ENCODE data around the gene PRSS8. TPM values are rescaled to one million over a fixed set of nuclear protein-coding genes. Genes with fewer than 3 reads are reported as not detected.
"Not testable (repeated sequence)": the region's sequence is repeated elsewhere in the genome, so short reads cannot be mapped to it uniquely, and the experiment has no call there.

PRSS8 gene
- total and polyA plus RNA-seq, 2 donors from 2014 or later = 64.6 to 187 TPM

GRCh38 chr16:31138621-31139578 lies 3.4 kb upstream of the PRSS8 start:
- intact Hi-C loops (cut with DNase I) = no loop called here
- Histone ChIP-seq H3K27me3 (ENCODE audit: control insufficient read depth, insufficient read depth, low read length) (no peaks in the 10 kb centered on the region), H3K9me3 (ENCODE audit: control insufficient read depth in 2 of 3, insufficient read depth in 1 of 3, low read length in 3 of 3) (no peaks in the 10 kb centered on the region), H3K27ac (ENCODE audit: low read depth in 2 of 2, low read length in 2 of 2) (peak overlapping the region; percentile 45 to 71), H3K36me3 (ENCODE audit: control insufficient read depth in 2 of 3, insufficient read depth in 3 of 3, low read length in 3 of 3) (no peaks in the 10 kb centered on the region), H3K9ac (ENCODE audit: low read length in 3 of 3) (peak overlapping the region in 1 of 3 donors; percentile 26), H3K4me3 (ENCODE audit: low read length in 3 of 3) (no peak overlapping the region), H3K4me1 (ENCODE audit: control insufficient read depth in 2 of 3, insufficient read depth in 2 of 3, low read depth in 1 of 3, low read length in 3 of 3) (peaks cover 0 to 28% (median 18%) of the 10 kb centered on the region in 3 donors)
- FAIRE-seq (no peak), DNase-seq (peak; percentile 45 to 95 (median 70))
- TF ChIP-seq CTCF (IDR thresholded peaks at IDR 0.05; ENCODE audit: borderline replicate concordance, extremely low read depth, insufficient read depth) = no peak

- H3K27me3 ChIP-seq (ENCODE audit: control insufficient read depth, insufficient read depth, low read length); intact Hi-C loops (cut with DNase I); H3K9me3 ChIP-seq (ENCODE audit: control insufficient read depth in 2 of 3, insufficient read depth in 1 of 3, low read length in 3 of 3); H3K9ac ChIP-seq (ENCODE audit: low read length in 3 of 3); H3K27ac ChIP-seq (ENCODE audit: low read depth in 2 of 2, low read length in 2 of 2); DNase-seq; H3K4me3 ChIP-seq (ENCODE audit: low read length in 3 of 3); FAIRE-seq: not testable (repeated sequence)
- Histone ChIP-seq H3K4me1 (ENCODE audit: control insufficient read depth in 2 of 3, insufficient read depth in 2 of 3, low read depth in 1 of 3, low read length in 3 of 3) (peaks cover 0 to 33% (median 20%) of the 10 kb centered on the region in 3 donors), H3K36me3 (ENCODE audit: control insufficient read depth in 2 of 3, insufficient read depth in 3 of 3, low read length in 3 of 3) (peaks cover 0 to 12% (median 0%) of the 10 kb centered on the region in 3 donors)
Observed at GRCh38 chr16:31136822-31137499, 1.4 kb upstream of the PRSS8 start.

GRCh38 chr16:31136287-31136662 lies 748 bp upstream of the PRSS8 start:
- TF ChIP-seq CTCF (IDR thresholded peaks at IDR 0.05; ENCODE audit: borderline replicate concordance, extremely low read depth, insufficient read depth) = no peak
- DNase-seq = no peak
- Histone ChIP-seq H3K36me3 (ENCODE audit: control insufficient read depth in 2 of 3, insufficient read depth in 3 of 3, low read length in 3 of 3) (peaks cover 0 to 19% (median 0%) of the 10 kb centered on the region in 3 donors), H3K9me3 (ENCODE audit: control insufficient read depth in 2 of 3, insufficient read depth in 1 of 3, low read length in 3 of 3) (no peaks in the 10 kb centered on the region), H3K27me3 (ENCODE audit: control insufficient read depth, insufficient read depth, low read length) (no peaks in the 10 kb centered on the region), H3K27ac (ENCODE audit: low read depth in 2 of 2, low read length in 2 of 2) (peak overlapping the region in 1 of 2 donors; percentile 94), H3K4me1 (ENCODE audit: control insufficient read depth in 2 of 3, insufficient read depth in 2 of 3, low read depth in 1 of 3, low read length in 3 of 3) (peaks cover 0 to 35% (median 19%) of the 10 kb centered on the region in 3 donors), H3K4me3 (ENCODE audit: low read length in 3 of 3) (peak overlapping the region in 1 of 3 donors; percentile 87), H3K9ac (ENCODE audit: low read length in 3 of 3) (peak overlapping the region in 1 of 3 donors; percentile 30)
- intact Hi-C loops (cut with DNase I) = no loop called here
- no peak for FAIRE-seq

Data from kidney (tissue), 14 donors.